GM13977 (cell line): ENCODE data around the gene IDI2.
"Not testable (repeated sequence)": the region's sequence is repeated elsewhere in the genome, so short reads cannot be mapped to it uniquely, and the experiment has no call there.

Experiments used
- DNase-seq: peaks from one replicate; pipeline ENCODE4 v3.0.0; 2012; ENCODE audit warnings: low spot score
- in situ Hi-C: fragments of 300-500 bp; cut with MboI; formaldehyde crosslinking; loops from one replicate; pipeline ENCODE4 v1.12.0; 2022; ENCODE audit warnings: low sequenced_read_pairs, low pct_unique_long_range_greater_than_20kb, mixed read lengths, inconsistent platforms; ENCODE audit not compliant: unreplicated experiment
- TF ChIP-seq, protein P1 (sequence below): IDR thresholded peaks from 2 replicates; pipeline ENCODE4 v1.5.1; 2012; ENCODE audit warnings: mild to moderate bottlenecking, control low read depth; ENCODE audit not compliant: insufficient read depth; ENCODE audit errors: extremely low read depth, missing control alignments

The IDI2 gene

DNA sequence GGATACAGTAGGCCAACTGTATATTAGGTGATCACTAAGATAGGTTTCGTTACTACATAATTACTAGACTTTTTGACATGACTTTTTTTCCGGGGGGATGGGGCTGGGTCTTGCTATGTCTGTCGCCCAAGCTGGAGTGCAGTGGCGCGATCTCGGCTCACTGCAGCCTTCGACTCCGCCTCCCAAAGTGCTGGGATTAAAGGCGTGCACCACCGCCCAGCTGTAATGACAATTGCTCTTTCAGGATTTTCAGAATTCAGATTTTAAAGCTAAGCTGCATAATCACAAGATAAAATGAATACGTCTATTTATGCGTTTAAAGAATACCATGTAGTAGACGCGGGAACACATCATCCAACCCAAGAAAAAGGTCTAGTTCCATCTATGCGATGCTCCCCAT lies 22.3 kb upstream of the IDI2 start:
- TF ChIP-seq, protein P1, sequence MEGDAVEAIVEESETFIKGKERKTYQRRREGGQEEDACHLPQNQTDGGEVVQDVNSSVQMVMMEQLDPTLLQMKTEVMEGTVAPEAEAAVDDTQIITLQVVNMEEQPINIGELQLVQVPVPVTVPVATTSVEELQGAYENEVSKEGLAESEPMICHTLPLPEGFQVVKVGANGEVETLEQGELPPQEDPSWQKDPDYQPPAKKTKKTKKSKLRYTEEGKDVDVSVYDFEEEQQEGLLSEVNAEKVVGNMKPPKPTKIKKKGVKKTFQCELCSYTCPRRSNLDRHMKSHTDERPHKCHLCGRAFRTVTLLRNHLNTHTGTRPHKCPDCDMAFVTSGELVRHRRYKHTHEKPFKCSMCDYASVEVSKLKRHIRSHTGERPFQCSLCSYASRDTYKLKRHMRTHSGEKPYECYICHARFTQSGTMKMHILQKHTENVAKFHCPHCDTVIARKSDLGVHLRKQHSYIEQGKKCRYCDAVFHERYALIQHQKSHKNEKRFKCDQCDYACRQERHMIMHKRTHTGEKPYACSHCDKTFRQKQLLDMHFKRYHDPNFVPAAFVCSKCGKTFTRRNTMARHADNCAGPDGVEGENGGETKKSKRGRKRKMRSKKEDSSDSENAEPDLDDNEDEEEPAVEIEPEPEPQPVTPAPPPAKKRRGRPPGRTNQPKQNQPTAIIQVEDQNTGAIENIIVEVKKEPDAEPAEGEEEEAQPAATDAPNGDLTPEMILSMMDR = no peak
- no peak for DNase-seq
- in situ Hi-C loops = no loop called here

GRCh38 chr10:1045415-1045814 lies 19.8 kb upstream of the IDI2 start:
- TF ChIP-seq, protein P1 = no peak
- in situ Hi-C loops = no loop called here
- no peak for DNase-seq

DNA sequence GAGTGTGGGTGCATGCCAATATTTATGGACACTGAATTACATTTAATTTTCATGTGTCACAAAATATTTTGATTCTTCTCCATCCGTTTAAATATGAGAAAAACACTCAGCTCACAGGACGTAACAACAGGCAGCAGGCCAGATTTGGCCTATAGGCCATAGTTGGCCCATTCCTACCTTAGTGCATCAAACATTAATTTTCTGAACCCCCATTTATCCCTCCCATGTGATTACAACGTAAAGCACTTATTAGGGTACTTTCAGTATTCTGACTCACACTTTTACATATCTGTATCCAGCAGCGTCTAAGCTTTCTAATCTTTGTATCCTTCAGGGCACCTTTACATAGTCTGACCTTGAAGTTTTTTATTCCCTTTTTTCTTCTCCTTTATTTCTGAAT lies 19.3 kb upstream of the IDI2 start:
- TF ChIP-seq, protein P1 = no peak
- DNase-seq = no peak
- in situ Hi-C loops = no loop called here

DNA sequence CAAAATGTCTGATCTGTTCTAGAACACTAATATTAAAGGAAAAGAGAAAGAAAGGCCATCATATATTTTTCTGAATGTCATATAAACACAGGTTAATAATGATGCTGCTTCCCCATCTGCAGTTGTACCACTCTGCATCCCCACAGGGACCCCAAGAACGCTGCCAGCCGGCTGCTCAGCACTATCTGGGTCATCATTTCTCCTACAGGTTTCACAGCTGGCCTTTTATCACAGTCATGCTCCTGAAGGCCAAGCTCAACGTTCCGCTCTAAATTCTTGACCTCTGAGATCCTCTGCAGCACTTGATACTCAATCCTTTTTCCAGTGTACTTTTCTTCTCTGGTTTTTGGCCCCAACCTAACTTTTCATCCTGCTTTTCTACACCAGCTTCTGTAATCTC lies 18.5 kb upstream of the IDI2 start:
- TF ChIP-seq, protein P1 = no peak
- no peak for DNase-seq
- in situ Hi-C loops = no loop called here

- TF ChIP-seq, protein P1 = no peak
- peak; percentile 66 for DNase-seq
- in situ Hi-C loops = no loop called here
Observed at GRCh38 chr10:1043532-1043995, 17.9 kb upstream of the IDI2 start.

- in situ Hi-C loops = no loop called here
- TF ChIP-seq, protein P1 = no peak
- no peak for DNase-seq
Observed at GRCh38 chr10:1041514-1041913, 15.9 kb upstream of the IDI2 start.

GRCh38 chr10:1040133-1040532 lies 14.5 kb upstream of the IDI2 start:
- in situ Hi-C loops = no loop called here
- TF ChIP-seq, protein P1 = no peak
- DNase-seq = no peak

DNA sequence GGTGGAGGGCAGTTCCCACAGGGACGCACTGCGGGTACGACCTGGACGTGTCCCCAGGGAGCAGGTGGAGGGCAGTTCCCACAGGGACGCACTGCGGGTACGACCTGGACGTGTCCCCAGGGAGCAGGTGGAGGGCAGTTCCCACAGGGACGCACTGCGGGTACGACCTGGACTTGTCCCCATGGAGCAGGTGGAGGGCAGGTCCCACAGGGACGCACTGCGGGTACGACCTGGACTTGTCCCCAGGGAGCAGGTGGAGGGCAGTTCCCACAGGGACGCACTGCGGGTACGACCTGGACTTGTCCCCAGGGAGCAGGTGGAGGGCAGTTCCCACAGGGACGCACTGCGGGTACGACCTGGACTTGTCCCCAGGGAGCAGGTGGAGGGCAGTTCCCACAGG lies 13.1 kb upstream of the IDI2 start:
- in situ Hi-C loops, DNase-seq: not testable (repeated sequence)
